CD4-positive, CD25-positive, alpha-beta regulatory T cell (primary cell): ENCODE measurements around the gene ASCL2. TPM values are rescaled to one million over a fixed set of nuclear protein-coding genes. Genes with fewer than 3 reads are reported as not detected.

ENCODE experiments used
- ATAC-seq, 2 donors: fragments of 150-1000 bp; cut with Tn5 transposase; one replicate each; pipeline ENCODE4 v1.10.0; 2021; ENCODE audit warnings: low read depth in 2 of 2, moderate number of reproducible peaks in 2 of 2, moderate library complexity in 1 of 2
- DNase-seq, 3 donors: peaks; one replicate each; pipeline versions ENCODE4 v3.0.0 to v3.0.0-alpha.2; 2012 to 2022; ENCODE audit warnings: mixed read lengths in 1 of 3
- H3K27ac ChIP-seq: one replicate; pipeline ENCODE4 v1.7.0; 2013; ENCODE audit warnings: mild to moderate bottlenecking, low read length; ENCODE audit not compliant: insufficient read depth, poor library complexity, severe bottlenecking
- H3K27me3 ChIP-seq: one replicate; pipeline ENCODE4 v1.7.0; 2013; ENCODE audit warnings: low read length; ENCODE audit not compliant: control insufficient read depth, insufficient read depth
- H3K36me3 ChIP-seq: one replicate; pipeline ENCODE4 v1.7.0; 2013; ENCODE audit warnings: mild to moderate bottlenecking, low read length, moderate library complexity; ENCODE audit not compliant: control insufficient read depth, insufficient read depth
- H3K4me1 ChIP-seq: 2 replicates; pipeline ENCODE4 v1.7.0; 2013; ENCODE audit warnings: mild to moderate bottlenecking, low read length; ENCODE audit not compliant: insufficient read depth, control insufficient read depth, poor library complexity, severe bottlenecking
- H3K4me3 ChIP-seq: one replicate; pipeline ENCODE4 v1.7.0; 2013; ENCODE audit warnings: low read depth, mild to moderate bottlenecking, low read length, moderate library complexity
- H3K9me3 ChIP-seq, 2 experiments: 1 replicate in 1 of 2; 2 replicates in 1 of 2; pipeline ENCODE4 v1.7.0; 2013; ENCODE audit warnings: low read length in 2 of 2, mild to moderate bottlenecking in 1 of 2, moderate library complexity in 1 of 2; ENCODE audit not compliant: control insufficient read depth in 2 of 2
- H3K27ac Mint-ChIP-seq, 3 donors: one replicate each; pipeline ENCODE4 v1.8.0; 2020 to 2022; ENCODE audit warnings: mild to moderate bottlenecking in 3 of 3, mixed read lengths in 3 of 3, moderate library complexity in 2 of 3
- H3K27me3 Mint-ChIP-seq: one replicate; pipeline ENCODE4 v1.8.0; 2022; ENCODE audit warnings: mild to moderate bottlenecking, mixed read lengths
- H3K36me3 Mint-ChIP-seq: one replicate; pipeline ENCODE4 v1.8.0; 2020; ENCODE audit warnings: mixed read lengths
- H3K4me1 Mint-ChIP-seq, 4 donors: one replicate each; pipeline ENCODE4 v1.8.0; 2020 to 2022; ENCODE audit warnings: mixed read lengths in 4 of 4, mild to moderate bottlenecking in 1 of 4
- H3K4me3 Mint-ChIP-seq, 4 donors: one replicate each; pipeline ENCODE4 v1.8.0; 2020 to 2022; ENCODE audit warnings: mild to moderate bottlenecking in 4 of 4, mixed read lengths in 4 of 4, moderate library complexity in 3 of 4
- H3K9me3 Mint-ChIP-seq, 7 donors: one replicate each; pipeline ENCODE4 v1.8.0; 2020 to 2022; ENCODE audit warnings: mixed read lengths in 7 of 7, mild to moderate bottlenecking in 3 of 7, moderate library complexity in 2 of 7
- polyA plus RNA-seq, 4 donors: library from polyadenylated mRNA; unstranded; fragments of 300-500 nt; fragmentation: Illumina TruSeq; gene quantifications; one replicate each; pipeline ENCODE4 v1.2.3, GENCODE V29; 2021
- total RNA-seq: library from RNA; stranded (reverse); gene quantifications from one replicate; pipeline ENCODE4 v1.2.3, GENCODE V29; 2022

Gene ASCL2
- total and polyA plus RNA-seq, 5 donors from 2014 or later: 0.13 to 0.47 (median 0.20) TPM

GRCh38 chr11:2219318-2220017 is 50.9 kb downstream of the ASCL2 start:
- Histone ChIP-seq H3K4me3 (no peak overlapping the region), H3K4me1 (no peaks in the 10 kb centered on the region), H3K9me3 (peaks cover 0 to 3% of the 10 kb centered on the region in 2 experiments), H3K36me3 (no peaks in the 10 kb centered on the region), H3K27me3 (peaks cover 9% of the 10 kb centered on the region), H3K27ac (no peak overlapping the region)
- no peak for ATAC-seq
- Mint-ChIP-seq H3K36me3 (no peaks in the 10 kb centered on the region), H3K27me3 (peaks cover 22% of the 10 kb centered on the region), H3K4me3 (no peak overlapping the region), H3K27ac (no peak overlapping the region), H3K9me3 (peaks cover 0 to 13% (median 6%) of the 10 kb centered on the region in 7 donors), H3K4me1 (peaks cover 0 to 6% (median 0%) of the 10 kb centered on the region in 4 donors)
- DNase-seq: no peak

Other genes starting within 250 kb of the ASCL2 start
- 0.07 TPM for gene IGF2, start 131.2 kb downstream of the ASCL2 start, total RNA-seq
- not detected for gene IGF2, start 131.2 kb downstream of the ASCL2 start, polyA plus RNA-seq
- not detected for gene INS, start 109.4 kb downstream of the ASCL2 start, total RNA-seq
- gene INS, start 109.4 kb downstream of the ASCL2 start, polyA plus RNA-seq: not detected
- not detected for gene TH, start 98.8 kb downstream of the ASCL2 start, total RNA-seq
- not detected for gene TH, start 98.8 kb downstream of the ASCL2 start, polyA plus RNA-seq
- gene C11orf21, start 31.3 kb upstream of the ASCL2 start, total RNA-seq: 41.8 TPM
- gene C11orf21, start 31.3 kb upstream of the ASCL2 start, polyA plus RNA-seq: 10 to 100 TPM; 11.9 to 16.8 (median 15.1) TPM
- gene TSPAN32, start 31.4 kb upstream of the ASCL2 start, total RNA-seq: 60.0 TPM
- 10 to 100 TPM; 13.8 to 60.7 (median 31.0) TPM for gene TSPAN32, start 31.4 kb upstream of the ASCL2 start, polyA plus RNA-seq
- 156 TPM for gene CD81, start 106.7 kb upstream of the ASCL2 start, total RNA-seq
- 10 to 100 TPM; 13.2 to 35.4 (median 16.2) TPM for gene CD81, start 106.7 kb upstream of the ASCL2 start, polyA plus RNA-seq
- 59.6 TPM for gene TSSC4, start 130.2 kb upstream of the ASCL2 start, total RNA-seq
- gene TSSC4, start 130.2 kb upstream of the ASCL2 start, polyA plus RNA-seq: 10 to 100 TPM; 68.5 to 97.4 (median 76.9) TPM
- gene TRPM5, start 173.9 kb upstream of the ASCL2 start, total RNA-seq: 0.17 TPM
- gene TRPM5, start 173.9 kb upstream of the ASCL2 start, polyA plus RNA-seq: not detected
- 13.4 TPM for gene KCNQ1, start 174.4 kb upstream of the ASCL2 start, total RNA-seq
- 1 to 10 TPM; 5.5 to 7.9 (median 6.4) TPM for gene KCNQ1, start 174.4 kb upstream of the ASCL2 start, polyA plus RNA-seq